Medulla oblongata (tissue), 1 donor: ENCODE data around the gene VPS54.
"Not testable (repeated sequence)": the region's sequence is repeated elsewhere in the genome, so short reads cannot be mapped to it uniquely, and the experiment has no call there.

Source experiments
- DNase-seq: peaks from one replicate; pipeline ENCODE4 v3.0.0-alpha.2; 2015; ENCODE audit errors: extremely low spot score

The VPS54 gene

DNA sequence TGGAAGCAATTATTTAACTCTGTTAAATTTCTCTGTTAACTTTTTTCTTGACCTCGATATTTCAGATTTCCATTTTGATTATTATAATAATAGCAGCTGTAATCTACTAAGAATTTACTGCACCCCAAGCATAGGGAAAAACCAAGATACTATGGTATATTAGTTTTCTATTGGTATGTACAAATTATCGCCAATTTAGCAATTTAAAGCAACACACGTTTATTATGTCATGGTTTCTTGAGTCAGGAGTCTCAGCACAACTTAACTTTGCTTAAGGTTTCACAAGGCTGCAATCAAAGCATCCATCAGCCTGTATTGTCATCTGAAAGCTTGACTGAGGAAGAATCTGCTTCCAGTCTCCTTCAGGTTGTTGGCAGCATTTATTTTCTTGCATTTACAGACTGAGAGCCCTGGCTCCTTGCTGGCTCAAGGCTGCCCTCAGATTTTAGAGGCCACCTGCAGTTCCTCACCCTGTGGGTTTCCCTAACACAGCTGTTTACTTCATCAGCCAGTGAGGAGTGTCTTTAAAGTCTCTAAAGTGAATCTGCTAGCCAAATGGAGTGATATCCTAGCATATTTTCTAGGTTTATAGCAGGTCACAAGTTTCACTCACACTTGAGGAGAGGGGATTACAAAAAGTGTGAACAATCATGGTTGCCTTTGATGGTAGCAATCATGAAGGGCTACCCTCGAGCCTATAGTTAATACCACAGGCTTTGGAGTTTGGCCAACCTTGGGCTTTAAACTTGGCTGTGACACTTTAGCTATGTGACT, 4.4 kb upstream of the VPS54 start:
- no peak for DNase-seq

DNA sequence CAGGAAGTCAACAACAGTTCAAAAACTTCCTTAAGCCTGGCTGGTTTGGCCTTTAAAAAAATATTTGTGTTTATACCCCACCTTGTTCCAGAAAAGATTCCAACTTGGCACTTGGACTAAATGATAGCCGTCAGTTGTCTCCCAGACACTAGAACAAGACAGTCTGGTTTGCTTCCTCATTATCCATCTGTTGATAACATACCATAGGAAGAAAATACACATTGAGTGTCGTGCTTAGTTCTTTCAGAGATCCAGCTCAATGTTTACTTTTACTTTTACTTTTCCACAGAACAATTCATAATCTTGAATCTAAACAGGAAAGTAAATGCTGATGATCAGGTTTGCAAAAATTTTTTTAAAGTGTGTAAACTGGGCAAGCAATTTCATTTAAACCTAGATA, 2.4 kb upstream of the VPS54 start:
- DNase-seq, result peak; percentile 5

GRCh38 chr2:64019975-64020528, 824 bp upstream of the VPS54 start:
- DNase-seq, result peak; percentile 26

DNA sequence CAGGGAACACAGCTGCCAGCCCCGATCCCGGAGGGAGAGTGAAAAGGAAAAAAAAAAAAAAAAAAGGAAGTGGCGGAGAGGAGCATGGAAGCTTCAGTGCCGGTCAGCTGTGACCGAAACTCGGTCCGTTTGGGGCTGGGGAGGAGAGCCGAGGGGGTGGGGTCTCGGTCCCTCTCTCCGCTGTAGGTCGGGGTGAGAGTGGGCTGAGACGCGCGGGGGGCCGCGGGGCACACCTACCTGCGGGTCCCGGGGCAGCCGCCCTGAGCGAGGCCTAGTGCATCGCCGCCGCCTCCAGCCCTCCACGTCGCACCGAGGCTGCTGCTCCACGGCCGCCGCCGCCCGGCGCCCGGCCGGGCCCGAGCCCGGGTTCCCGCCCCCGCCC, 536 bp downstream of the VPS54 start:
- DNase-seq, result peak; percentile 45

DNA sequence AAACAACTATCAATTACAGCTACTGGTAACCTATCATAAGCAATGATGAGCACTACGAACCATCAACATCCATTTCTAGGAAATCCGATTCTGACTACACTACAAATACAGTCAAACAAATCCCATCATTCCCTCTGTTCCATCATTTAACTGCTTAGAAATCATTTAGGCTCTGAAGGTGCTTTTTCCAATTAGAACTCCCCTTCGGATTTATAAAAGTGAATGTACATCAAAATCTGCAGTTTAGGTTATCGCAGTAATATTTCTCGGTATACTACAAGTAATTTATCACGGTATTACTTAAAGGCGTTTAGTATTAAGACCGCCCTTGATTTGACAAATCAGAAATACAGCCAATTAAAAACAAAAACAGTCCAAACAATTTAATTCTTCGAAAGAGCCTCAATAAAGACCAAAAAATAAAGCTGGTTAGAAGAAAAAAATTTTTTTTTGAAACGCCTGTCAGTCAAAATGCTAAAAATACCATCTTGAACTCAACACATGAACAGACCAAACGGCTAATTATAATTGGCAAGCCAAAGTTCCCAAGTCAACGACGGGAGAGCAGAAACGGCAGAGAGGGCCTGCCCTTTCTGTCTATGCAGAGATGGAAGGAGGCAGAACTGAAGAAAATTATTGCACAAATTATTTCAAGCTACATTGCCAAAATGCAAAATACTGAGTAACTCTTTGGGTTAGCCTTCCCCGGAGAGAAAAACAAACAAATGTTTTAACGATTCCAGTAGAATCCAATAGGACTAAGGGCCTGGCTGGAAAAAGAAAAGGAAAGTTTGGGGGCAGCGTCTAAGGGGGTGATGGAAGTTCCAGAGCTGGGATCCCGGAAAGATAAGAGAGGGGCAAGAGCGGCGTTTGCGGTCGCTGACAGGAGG, 1.2 kb downstream of the VPS54 start:
- DNase-seq, result peak; percentile 66

DNA sequence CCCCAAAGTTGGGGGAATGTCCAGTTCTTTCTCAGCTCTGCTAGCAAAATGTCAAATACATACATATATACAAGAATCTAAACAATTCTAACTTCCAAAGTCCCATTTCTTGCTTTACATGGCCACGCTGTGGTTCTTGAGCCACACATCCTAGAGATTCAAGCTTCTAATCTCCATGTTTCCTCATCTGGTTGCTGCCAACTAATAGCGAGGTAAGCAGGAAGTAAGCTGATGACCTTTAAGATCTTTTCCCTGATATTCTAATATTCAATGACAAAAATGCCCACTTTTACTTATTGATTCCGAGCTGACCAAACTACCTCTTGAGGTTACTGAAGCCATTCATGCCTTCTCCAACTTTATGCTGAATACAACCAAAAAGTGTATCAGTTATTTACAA, 3.3 kb downstream of the VPS54 start:
- DNase-seq, result no peak

- DNase-seq, result peak; percentile 21
These were observed 3.8 kb downstream of the VPS54 start for GRCh38 chr2:64015391-64015790.

DNA sequence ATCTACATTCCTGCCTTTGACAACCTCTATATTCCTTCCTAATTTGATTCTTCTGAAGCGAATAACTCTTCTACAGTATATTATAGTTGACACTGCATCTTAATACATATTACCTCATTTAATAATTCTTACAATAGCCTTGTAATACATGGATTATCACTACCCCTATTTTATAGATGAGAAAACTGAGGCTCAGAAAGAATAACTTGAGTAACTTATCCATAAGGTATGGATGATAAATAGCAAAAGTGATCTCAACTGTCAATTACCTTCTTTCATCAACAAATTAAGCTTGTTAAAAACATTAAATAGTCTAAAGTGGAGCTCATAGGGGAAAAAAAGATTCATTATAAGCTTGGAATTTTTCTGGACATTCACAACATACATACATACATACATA, 4.6 kb downstream of the VPS54 start:
- no peak for DNase-seq

DNA sequence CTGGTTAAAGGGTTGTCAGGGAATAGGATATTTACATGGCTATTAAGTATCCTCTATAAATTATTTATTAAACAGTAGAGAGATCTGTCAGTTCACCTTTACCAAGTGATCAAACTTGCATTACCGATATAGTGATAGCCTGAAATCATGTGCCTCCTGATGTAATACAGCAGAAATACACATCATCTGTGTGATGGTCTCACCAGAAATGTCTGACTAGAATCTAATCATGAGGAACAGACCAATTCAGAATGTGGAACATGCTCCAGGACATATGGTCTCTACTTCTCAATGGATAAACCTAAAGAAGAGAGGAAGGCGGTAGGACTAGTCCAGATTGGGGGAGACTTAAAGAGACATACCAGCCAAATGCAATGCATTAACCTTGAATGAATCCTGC, 6.2 kb downstream of the VPS54 start:
- no peak for DNase-seq

- no peak for DNase-seq
These were observed 7.1 kb downstream of the VPS54 start for GRCh38 chr2:64012115-64012514.

GRCh38 chr2:64008434-64009009, 10.7 kb downstream of the VPS54 start:
- DNase-seq, result no peak

- no peak for DNase-seq
These were observed 11.3 kb downstream of the VPS54 start for GRCh38 chr2:64007924-64008323.

- no peak for DNase-seq
These were observed 13.4 kb downstream of the VPS54 start for GRCh38 chr2:64005707-64006356.

- no peak for DNase-seq
These were observed 16.0 kb downstream of the VPS54 start for GRCh38 chr2:64003239-64003638.

- DNase-seq, result no peak
These were observed 17.7 kb downstream of the VPS54 start for GRCh38 chr2:64001382-64002101.

DNA sequence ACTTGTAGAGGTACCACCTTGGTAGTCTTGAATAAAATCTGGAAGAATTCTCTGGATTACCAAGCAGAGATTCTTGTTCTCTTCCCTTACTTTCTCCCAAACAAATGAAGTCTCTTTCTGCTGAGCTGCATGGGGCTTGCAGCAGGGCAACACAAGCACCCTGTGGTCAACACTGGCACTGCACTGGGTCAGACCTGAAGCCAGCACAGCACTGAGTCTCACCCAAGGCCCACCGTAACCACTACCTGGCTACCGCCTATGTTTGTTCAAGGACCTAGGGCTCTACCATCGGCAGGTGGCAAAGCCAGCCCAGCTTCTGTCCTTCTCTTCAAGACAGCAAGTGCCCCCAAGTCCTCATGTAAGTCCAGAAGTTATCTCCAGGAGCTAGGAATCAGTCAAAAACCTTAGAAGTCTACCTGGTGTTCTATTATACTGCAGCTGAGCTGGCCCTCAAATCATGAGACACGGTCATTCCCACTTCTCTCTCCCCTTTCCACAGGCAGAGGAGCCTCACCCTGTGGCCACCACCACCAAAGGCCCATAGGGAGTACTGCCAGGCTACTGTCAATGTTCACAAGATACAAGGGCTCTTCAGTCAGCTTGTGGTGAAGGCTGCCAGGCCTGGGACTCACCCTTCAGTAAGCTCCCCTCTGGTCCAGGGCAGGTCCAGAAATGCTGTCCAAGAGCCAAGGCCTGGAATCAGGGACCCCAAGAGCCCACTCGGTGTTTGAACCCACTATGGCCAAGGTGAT, 18.4 kb downstream of the VPS54 start:
- no peak for DNase-seq

- DNase-seq, result no peak
These were observed 20.2 kb downstream of the VPS54 start for GRCh38 chr2:63999049-63999448.

- not testable (repeated sequence) for DNase-seq
These were observed 22.5 kb downstream of the VPS54 start for GRCh38 chr2:63996582-63997198.

GRCh38 chr2:63994329-63995070, 24.7 kb downstream of the VPS54 start:
- DNase-seq, result not testable (repeated sequence)
